K562 (cell line): ENCODE data around the gene BAK1.

Source experiments
- BCLAF1 ChIP-seq, 2 experiments: fragments of 450-650 bp in 1 of 2; IDR thresholded peaks; 2 replicates each; pipeline ENCODE4 v1.6.1; 2011 to 2017; ENCODE audit warnings: low read depth in 2 of 2, antibody characterized with exemption in 1 of 2, borderline replicate concordance in 1 of 2, low read length in 1 of 2, mild to moderate bottlenecking in 1 of 2, mixed read lengths in 1 of 2; ENCODE audit not compliant: control insufficient read depth in 1 of 2
- E2F3 ChIP-seq: fragments of 250-450 bp; sonication (Bioruptor Pico); IDR thresholded peaks from 2 replicates; pipeline ENCODE4 v1.4.0; 2020; ENCODE audit warnings: mild to moderate bottlenecking
- POLR2AphosphoS5 ChIP-seq: IDR thresholded peaks from 2 replicates; pipeline ENCODE4 v1.6.1; 2011; ENCODE audit warnings: mild to moderate bottlenecking, low read depth, low read length, moderate library complexity; ENCODE audit not compliant: control insufficient read depth, insufficient read depth
- ZNF140 ChIP-seq: fragments of 250-450 bp; sonication (Bioruptor Pico); IDR thresholded peaks from 2 replicates; pipeline ENCODE4 v1.8.0; 2021; ENCODE audit warnings: moderate library complexity, mild to moderate bottlenecking, inconsistent platforms
- TF ChIP-seq, protein P1 (sequence below): conservative IDR thresholded peaks from 2 replicates; pipeline ENCODE4 v1.6.1; 2011; ENCODE audit warnings: low read depth, mild to moderate bottlenecking, low read length; ENCODE audit not compliant: control insufficient read depth
- TF ChIP-seq, protein P2 (sequence below): fragments of 250-450 bp; sonication (Bioruptor Pico); IDR thresholded peaks from 2 replicates; pipeline ENCODE4 v1.8.0; 2022; ENCODE audit warnings: moderate library complexity, mild to moderate bottlenecking, inconsistent platforms

- TF ChIP-seq BCLAF1 (IDR thresholded peaks at IDR 0.05; ENCODE audit: borderline replicate concordance in 1 of 2, control insufficient read depth in 1 of 2, low read depth in 2 of 2, low read length in 1 of 2) (no peak), E2F3 (CRISPR knock-in tag) (no peak), ZNF140 (CRISPR knock-in tag) (no peak), POLR2AphosphoS5 (no peak)
- TF ChIP-seq, protein P1, sequence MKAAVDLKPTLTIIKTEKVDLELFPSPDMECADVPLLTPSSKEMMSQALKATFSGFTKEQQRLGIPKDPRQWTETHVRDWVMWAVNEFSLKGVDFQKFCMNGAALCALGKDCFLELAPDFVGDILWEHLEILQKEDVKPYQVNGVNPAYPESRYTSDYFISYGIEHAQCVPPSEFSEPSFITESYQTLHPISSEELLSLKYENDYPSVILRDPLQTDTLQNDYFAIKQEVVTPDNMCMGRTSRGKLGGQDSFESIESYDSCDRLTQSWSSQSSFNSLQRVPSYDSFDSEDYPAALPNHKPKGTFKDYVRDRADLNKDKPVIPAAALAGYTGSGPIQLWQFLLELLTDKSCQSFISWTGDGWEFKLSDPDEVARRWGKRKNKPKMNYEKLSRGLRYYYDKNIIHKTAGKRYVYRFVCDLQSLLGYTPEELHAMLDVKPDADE: no peak
- TF ChIP-seq, protein P2, sequence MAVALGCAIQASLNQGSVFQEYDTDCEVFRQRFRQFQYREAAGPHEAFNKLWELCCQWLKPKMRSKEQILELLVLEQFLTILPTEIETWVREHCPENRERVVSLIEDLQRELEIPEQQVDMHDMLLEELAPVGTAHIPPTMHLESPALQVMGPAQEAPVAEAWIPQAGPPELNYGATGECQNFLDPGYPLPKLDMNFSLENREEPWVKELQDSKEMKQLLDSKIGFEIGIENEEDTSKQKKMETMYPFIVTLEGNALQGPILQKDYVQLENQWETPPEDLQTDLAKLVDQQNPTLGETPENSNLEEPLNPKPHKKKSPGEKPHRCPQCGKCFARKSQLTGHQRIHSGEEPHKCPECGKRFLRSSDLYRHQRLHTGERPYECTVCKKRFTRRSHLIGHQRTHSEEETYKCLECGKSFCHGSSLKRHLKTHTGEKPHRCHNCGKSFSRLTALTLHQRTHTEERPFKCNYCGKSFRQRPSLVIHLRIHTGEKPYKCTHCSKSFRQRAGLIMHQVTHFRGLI (CRISPR knock-in tag): no peak
These were observed 11.5 kb upstream of the BAK1 start for GRCh38 chr6:33591424-33592032.
